NB4 (cell line): ENCODE measurements around the gene PTPRG.

ENCODE experiments used
- CTCF ChIP-seq: IDR thresholded peaks from one replicate; pipeline ENCODE4 v1.5.1; 2012; ENCODE audit warnings: low read depth, low read length
- MAX ChIP-seq: IDR thresholded peaks from 2 replicates; pipeline ENCODE4 v1.6.1; 2011; ENCODE audit warnings: low read depth, low read length
- MYC ChIP-seq: IDR thresholded peaks from 2 replicates; pipeline ENCODE4 v1.6.1; 2011; ENCODE audit warnings: low read depth, low read length
- POLR2A ChIP-seq: IDR thresholded peaks from 2 replicates; pipeline ENCODE4 v1.6.1; 2011; ENCODE audit warnings: mild to moderate bottlenecking; ENCODE audit not compliant: insufficient read length; ENCODE audit errors: extremely low read depth

GRCh38 chr3:62238431-62238830, 677.1 kb downstream of the PTPRG start:
- TF ChIP-seq CTCF (no peak), POLR2A (no peak), MYC (no peak), MAX (no peak)
